T47D (cell line): Measurements from ENCODE around the gene EXOC3L4.

Experiments
- DNase-seq, 2 experiments: peaks; one replicate each; pipeline versions ENCODE4 v3.0.0 to v3.0.0-alpha.2; 2011 to 2012; ENCODE audit warnings: low read depth in 1 of 2, low spot score in 1 of 2
- JUND ChIP-seq: IDR thresholded peaks from 2 replicates; pipeline ENCODE4 v1.6.1; 2012; ENCODE audit warnings: low read depth
- in situ Hi-C: cut with HindIII; loops from 2 replicates; pipeline ENCODE4 v1.10.0; 2016; ENCODE audit warnings: low sequenced_read_pairs, low pct_unique_long_range_greater_than_20kb

Gene EXOC3L4

DNA sequence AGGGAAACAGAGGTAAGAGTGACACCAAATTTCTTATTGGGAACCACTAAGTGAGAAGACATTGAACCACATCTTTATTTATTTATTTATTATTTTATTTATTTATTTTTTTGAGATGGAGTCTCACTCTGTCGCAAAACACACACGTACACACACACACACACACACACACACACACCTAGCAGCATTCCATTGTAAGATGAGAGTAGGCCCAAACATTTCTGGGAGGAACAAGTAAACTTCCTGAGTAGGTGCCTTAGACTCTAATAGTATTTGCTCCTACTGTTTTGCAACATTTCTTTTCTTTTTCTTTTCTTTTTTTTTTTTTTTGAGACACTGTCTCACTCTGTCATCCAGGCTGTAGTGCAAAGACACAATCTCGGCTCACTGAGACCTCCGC, 30.1 kb upstream of the EXOC3L4 start:
- TF ChIP-seq JUND = no peak
- in situ Hi-C loops = no loop called here
- peak in 1 of 2 experiments; percentile 52 for DNase-seq

- no peak for DNase-seq
- in situ Hi-C loops = no loop called here
- no peak for TF ChIP-seq JUND
These were observed 29.5 kb upstream of the EXOC3L4 start for GRCh38 chr14:103064978-103065377.

- in situ Hi-C loops = no loop called here
- DNase-seq = no peak
- TF ChIP-seq JUND = no peak
These were observed 28.7 kb upstream of the EXOC3L4 start for GRCh38 chr14:103065861-103066260.

DNA sequence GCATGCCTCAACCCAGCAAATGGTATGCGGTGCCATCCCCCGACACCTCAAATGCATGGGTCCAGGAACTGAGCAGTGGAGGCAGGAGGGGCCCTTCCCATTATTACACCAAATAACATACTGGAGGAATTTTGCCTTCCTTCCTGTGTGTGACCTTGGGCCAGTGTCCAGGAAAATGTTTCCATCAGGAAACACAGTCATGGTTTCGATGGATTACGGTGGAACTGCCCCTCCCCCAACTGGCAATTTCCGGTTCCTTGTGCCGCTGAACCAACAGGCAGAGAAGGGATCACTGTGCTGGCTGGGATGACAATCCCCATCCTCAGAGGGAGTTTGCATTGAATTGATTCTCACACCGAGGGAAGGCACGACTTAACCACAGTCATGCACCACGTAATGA, 28.1 kb upstream of the EXOC3L4 start:
- no peak for TF ChIP-seq JUND
- in situ Hi-C loops = no loop called here
- no peak for DNase-seq

DNA sequence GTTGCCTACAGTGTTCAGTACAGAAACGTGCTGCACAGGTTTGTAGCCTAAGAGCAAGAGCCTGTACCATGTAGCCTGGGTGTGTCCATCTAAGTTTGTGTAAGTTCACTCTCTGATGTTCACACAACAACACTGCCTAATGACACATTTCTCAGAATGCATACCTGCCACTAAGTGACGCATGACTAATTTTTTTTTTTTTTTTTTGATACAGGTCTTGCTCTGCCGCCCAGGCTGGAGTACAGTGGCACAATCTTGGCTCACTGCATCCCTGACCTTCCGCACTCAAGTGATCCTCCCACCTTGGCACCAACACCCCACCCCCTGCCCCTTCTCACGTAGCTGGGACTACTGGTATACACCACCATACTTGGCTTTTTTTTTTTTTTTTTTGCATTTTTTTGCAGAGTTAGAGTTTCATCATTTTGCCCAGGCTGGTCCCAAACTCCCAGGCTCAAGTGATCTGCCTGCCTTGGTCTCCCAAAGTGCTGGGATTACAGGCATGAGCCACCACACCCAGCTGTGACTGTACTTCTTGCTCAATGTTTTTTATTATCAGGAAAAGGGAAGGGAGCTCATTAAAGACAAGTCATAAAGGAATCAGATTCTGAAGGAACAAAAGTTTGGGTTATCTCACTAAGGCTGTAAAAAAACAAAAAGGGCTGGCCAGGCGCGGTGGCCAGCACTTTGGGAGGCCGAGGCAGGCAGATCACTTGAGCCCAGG, 27.1 kb upstream of the EXOC3L4 start:
- in situ Hi-C loops = no loop called here
- no peak for DNase-seq

GRCh38 chr14:103068351-103069073, 26.0 kb upstream of the EXOC3L4 start:
- no peak for TF ChIP-seq JUND
- in situ Hi-C loops = no loop called here
- no peak for DNase-seq

More for the DNA sequence above, 27.1 kb upstream of the EXOC3L4 start:
- no peak for TF ChIP-seq JUND

DNA sequence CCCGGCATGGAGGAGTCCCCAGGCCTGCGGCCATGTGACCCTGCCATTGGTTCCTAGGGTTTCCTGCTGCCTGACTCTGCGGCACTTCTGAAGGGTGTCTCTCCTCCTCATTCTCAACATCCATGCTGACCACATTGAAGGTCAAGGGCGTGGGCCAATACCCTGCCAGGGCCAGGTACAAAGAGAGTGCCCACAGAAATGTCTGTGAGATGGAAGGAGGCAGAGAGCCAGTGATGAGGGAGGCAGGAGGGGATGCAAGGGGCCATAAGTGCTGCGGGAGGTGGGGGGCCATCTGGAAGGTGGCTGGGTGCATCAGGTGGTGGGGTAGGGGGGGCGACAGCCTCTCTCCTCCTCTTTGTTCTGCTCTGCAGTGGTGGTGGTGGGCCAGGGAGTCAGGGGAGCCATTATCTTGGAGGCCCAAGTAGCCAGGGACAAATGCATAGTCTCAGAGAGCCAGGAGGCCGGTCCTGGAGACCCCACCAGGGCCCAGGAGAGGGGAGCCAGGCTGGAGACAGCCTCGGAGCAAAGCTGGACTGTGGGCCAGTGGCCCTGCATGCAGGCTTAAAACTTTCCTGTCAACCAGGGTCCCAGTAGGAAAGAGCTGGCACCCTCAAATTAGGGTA, 24.2 kb upstream of the EXOC3L4 start:
- TF ChIP-seq JUND = no peak
- in situ Hi-C loops = no loop called here
- no peak for DNase-seq

DNA sequence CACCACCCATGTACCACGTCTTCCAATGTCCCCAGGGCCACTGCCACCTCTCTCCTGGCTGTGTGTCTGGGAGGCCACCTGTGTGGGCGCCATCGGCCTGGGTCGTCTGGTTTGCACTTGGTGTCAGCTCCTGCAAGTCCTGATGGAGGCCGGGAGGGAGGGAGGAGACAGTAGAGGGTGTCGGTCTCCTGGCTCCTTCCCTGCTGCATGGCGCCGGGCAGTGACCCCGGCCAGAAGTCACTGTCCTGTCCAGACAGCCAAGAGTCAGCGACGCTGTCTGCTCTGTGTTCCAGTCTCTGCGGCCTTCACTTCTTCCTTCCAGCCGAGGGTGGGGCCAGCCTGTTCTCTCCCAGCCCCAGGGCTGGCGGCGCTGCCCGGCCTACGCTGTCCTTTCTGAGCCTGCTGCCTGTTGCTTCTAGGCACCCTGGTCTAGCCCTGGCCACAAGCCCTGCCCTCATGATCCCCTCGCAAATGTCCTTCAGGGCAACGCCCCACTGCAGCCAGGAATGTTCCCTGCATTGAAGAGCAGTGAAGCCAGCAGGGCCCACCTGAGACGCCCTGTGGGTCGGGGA, 23.5 kb upstream of the EXOC3L4 start:
- in situ Hi-C loops = no loop called here
- no peak for TF ChIP-seq JUND
- DNase-seq = no peak

GRCh38 chr14:103071544-103072251, 22.8 kb upstream of the EXOC3L4 start:
- peak in 1 of 2 experiments; percentile 53 for DNase-seq
- in situ Hi-C loops = no loop called here
- TF ChIP-seq JUND = no peak

DNA sequence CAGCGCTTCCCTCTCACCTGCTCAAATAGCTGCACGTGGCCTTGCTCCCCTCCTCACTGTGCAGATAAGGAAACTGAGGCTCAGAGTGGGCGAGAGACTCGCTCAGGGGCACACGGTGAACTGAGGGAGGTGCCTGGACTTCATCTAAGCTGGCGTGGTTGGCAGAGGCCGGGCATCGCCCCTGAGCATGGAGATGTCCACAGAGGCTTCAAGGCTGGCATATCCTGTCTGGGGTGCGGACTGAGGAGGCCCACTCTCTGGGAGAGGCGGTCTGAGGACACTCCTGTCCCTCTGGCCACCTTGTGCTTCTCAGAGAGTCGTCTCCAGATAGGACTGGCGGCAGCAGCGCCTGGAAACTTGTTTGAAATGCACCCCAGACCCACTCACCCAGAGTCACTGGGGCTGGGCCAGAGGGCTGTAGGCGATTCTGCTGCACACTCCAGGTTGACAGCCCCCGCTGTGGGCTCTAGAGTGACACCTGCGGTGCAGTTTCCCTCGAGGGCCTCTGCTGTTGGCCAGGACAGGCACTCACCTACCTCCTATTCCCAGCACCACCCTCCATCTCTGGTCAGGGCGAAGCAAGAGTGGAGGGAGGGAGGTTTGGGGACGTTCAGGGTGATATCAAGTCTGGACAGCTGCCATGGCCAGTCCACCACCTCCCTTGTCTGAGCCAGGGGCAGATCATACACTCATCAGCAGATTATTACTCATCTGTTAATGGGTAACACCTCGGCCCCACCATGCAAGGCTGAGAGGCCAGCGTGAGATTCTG, 21.7 kb upstream of the EXOC3L4 start:
- no peak for TF ChIP-seq JUND
- in situ Hi-C loops = no loop called here
- DNase-seq = peak in 1 of 2 experiments; percentile 33

DNA sequence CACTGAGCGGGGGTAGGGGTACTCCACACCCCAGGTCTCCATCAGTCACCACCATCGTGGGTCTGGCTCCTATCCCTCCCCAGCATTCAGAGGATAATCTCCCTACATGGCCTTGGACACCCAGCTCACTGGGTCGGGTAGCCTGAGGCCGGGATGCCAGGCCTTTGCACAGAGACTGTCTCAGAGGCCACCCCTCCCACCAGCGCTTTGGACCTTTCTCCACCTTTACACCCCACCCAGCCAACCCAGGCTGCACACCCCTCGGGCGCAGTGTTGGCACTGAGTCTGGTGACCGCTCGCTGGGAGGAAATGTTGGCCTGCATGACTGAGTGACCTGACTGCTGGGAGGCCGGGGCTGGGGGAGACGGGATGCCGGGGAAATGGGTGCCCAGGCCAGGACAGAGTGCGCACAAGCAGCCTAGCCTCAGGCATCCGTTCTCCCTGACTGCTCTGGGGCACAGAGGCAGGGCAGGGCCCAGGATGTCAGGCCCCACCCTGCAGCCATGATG, 21.1 kb upstream of the EXOC3L4 start:
- DNase-seq = no peak
- in situ Hi-C loops = no loop called here

More for the DNA sequence above, 21.1 kb upstream of the EXOC3L4 start:
- no peak for TF ChIP-seq JUND
